ENCODE measurements around the gene STYK1.
A peak's percentile ranks its signal among the peaks of the same experiment; 100 is the strongest.

The STYK1 gene

GRCh38 chr12:10673659-10674384 lies at the start of gene STYK1:
TSS of gene STYK1 (minus strand) at chr12:10674052. CDS start at chr12:10634618, 39,434 bp downstream.
- peak; percentile 48 to 62 for DNase-seq (ENCODE audit: low read depth in 2 of 2)

DNA sequence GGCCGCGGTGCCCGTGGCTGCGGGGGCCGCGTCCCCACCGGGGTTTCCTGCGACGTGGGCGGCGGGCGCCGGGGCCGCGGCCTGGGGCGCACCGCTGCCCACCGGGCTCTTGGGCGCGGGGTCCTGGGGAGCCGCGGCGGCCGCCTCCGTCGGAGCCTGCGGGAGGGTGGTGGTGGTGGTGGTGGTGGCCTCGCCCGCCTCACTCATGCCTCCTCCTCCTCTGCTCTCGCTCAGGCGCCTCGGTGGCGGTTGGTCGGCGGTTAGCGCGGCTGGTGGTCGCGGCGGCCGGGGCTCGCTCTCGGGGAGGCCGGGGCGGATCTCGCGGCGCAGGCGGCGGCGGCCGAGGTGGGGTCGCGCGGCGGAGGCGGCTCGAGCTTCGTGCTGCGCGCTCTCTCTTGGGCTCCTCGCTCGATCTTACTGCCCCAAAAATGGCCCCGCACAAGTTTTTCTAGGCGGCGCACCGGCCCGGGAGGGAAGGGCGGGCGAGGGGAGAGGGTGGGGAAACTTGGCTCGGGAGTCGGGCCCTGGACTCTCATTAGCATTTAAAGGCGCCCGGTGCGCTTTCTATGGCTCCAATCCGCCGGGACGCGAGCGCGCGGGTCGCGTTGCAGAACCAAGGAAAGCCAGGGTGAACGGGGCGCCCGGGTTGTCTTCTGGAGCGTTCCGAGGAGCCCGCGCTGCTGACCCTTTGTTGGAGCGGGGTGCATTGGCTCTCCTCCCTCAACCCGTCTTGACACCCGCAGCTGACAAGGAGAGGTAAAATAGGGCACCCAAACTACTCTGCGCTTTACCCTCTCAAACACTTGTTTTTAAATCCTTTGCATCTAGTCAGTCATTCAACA lies 49.3 kb upstream of the STYK1 start, which contains the start of gene YBX3:
Gene YBX3 (minus strand): TSS at position 419 of the 842 bp plus-strand sequence. CDS start 212 bp downstream, at position 207.
- peak; percentile 32 to 45 for DNase-seq (ENCODE audit: low read depth in 2 of 2)

- peak; percentile 43 to 60 for DNase-seq (ENCODE audit: low read depth in 2 of 2)
Observed at GRCh38 chr12:10722502-10722904, 48.7 kb upstream of the STYK1 start.

DNA sequence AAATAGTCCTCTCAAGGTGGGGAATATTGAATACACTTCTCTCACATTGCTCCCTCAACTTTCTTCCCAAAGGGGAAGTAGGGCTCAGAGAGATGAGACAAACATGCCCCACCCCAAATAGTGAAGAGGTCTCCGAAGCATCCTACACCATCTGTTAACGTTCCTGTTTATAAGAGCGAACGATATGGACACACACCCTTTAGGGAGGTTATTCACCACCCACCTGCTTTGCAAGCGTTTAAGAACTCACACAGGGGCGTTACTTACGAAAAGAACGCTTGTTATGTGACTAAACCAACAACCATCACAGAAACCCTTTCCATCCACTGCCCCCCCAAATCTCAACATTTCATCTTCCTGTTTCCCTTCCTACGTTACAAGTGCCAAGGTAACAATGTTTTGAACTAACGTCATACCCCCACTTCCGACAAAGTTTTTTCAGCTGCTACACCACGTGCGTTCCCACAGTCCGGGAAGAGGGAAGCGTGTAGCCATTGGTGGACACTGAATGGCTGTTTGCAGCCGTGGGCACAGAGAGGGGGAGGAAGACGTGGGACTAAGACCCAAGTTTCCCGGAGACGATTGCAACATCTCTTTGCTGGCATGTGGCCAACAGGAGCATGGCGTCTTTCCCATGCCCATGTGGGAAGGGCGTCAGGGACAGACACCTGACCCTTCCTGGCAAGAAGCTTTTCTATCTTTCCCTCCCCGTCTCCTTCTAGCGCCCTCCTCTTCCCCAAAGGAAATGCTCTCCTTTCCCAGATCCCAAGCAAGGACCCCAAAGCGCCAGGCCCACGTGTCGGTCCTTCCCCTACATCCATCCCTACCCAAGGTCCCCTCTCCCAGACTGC lies 48.0 kb upstream of the STYK1 start:
- DNase-seq (ENCODE audit: low read depth in 2 of 2): peak; percentile 28 to 61

GRCh38 chr12:10720974-10721650 lies 47.3 kb upstream of the STYK1 start:
- no peak for DNase-seq (ENCODE audit: low read depth in 2 of 2)

- DNase-seq (ENCODE audit: low read depth in 2 of 2): no peak
Observed at GRCh38 chr12:10719482-10719881, 45.6 kb upstream of the STYK1 start.

- DNase-seq (ENCODE audit: low read depth in 2 of 2): no peak
Observed at GRCh38 chr12:10718279-10718821, 44.5 kb upstream of the STYK1 start.

- no peak for DNase-seq (ENCODE audit: low read depth in 2 of 2)
Observed at GRCh38 chr12:10717410-10717809, 43.6 kb upstream of the STYK1 start.

GRCh38 chr12:10716704-10717315 lies 43.0 kb upstream of the STYK1 start:
- DNase-seq (ENCODE audit: low read depth in 2 of 2): no peak

DNA sequence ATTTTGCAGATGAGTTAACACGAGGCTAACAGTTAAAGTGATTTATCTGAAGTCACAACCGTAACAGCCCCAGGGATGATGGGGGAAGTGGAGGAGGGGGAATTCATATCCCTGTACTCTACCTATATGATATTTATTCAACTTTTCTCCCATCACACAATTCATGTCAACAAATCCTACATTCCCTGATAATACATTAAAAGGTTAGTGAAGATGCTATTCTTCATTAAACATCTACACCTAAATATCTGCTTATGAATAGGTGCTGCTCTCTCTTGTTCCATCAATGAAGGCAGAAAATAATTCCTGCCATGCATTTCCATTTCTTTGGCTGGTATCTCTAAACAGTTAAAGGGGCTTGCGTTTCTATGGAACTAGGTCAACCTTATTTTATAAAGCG lies 42.4 kb upstream of the STYK1 start:
- no peak for DNase-seq (ENCODE audit: low read depth in 2 of 2)

GRCh38 chr12:10715491-10715890 lies 41.6 kb upstream of the STYK1 start:
- no peak for DNase-seq (ENCODE audit: low read depth in 2 of 2)

DNA sequence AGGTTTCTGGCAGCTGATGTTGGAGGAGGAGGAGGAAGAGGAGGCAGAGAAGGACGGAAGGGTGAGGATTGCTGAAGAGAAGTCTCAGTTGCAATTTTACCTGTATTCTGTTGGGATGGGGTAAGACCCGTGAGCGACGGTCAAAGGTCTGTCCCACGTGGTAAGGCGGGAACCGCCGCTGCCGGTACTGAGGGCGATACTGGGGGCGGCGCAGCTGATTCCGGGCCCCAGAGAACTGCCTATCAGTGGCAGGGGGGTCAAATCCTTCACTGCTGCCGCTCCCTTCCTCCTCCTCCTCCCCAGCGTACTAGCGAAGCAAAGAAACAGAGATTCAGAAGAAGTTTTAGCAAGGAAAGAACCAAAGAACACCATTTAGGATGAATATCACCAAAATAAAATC lies 36.0 kb upstream of the STYK1 start:
- DNase-seq (ENCODE audit: low read depth in 2 of 2): no peak

- DNase-seq (ENCODE audit: low read depth in 2 of 2): no peak
Observed at GRCh38 chr12:10708862-10709261, 35.0 kb upstream of the STYK1 start.

- no peak for DNase-seq (ENCODE audit: low read depth in 2 of 2)
Observed at GRCh38 chr12:10705655-10706054, 31.8 kb upstream of the STYK1 start.

GRCh38 chr12:10701843-10702242 lies 28.0 kb upstream of the STYK1 start:
- DNase-seq (ENCODE audit: low read depth in 2 of 2): no peak

- peak in 1 of 2 donors; percentile 4 for DNase-seq (ENCODE audit: low read depth in 2 of 2)
Observed at GRCh38 chr12:10701131-10701681, 27.4 kb upstream of the STYK1 start.

DNA sequence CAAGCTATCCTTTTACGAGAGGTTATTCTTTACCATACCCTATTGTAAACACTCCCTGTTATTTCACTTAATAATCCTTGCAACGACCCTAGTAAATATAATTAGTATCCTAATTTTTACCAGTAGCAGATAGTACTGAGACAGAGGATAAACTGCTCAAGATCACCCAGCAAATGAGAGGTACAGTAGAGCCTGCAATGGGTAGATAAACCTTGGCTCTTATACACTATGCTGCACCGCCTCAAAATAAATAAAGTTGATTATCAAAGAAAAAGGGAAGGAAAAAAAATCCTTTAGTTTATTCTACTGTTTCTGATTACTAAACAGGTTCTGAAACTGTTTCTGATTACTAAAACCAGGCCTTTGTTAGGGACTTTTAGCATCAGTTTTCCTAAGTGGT lies 26.7 kb upstream of the STYK1 start:
- DNase-seq (ENCODE audit: low read depth in 2 of 2): no peak

DNA sequence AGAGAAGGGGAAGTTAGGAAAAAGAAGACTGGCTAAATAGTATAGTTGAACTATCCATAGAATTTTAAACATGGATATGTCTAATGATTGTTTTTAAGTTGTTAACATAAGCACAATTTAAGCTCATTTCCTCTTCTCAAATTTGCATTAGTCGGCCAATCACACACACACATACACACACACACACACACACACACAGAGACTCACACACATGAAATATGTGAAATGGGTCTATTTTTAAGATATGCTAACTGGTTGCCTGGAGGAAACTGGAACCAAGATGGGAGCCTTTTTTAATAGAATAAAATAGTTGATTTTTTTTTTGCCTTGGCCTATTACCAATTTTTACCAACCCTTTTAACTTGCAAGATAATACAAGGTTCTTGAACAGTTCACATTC lies 24.0 kb upstream of the STYK1 start:
- DNase-seq (ENCODE audit: low read depth in 2 of 2): no peak

- no peak for DNase-seq (ENCODE audit: low read depth in 2 of 2)
Observed at GRCh38 chr12:10697156-10697555, 23.3 kb upstream of the STYK1 start.

DNA sequence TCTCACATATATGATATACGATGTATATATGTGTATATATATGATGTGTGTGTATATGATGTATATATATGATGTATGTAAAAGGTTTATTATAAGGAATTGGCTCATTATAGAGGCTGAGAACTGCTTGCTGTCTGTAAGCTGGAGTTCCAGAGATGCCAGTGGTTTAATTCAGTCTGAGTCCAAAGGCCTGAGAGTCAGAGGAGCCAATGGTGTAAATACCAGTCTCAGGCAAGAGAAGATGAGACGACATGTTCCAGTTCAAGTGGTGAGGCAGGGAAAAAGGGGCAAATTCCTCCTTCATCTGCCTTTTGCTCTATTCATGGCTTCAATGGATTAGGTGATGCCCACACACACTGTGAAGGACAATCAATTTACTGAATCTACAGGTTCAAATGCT lies 17.1 kb upstream of the STYK1 start:
- DNase-seq (ENCODE audit: low read depth in 2 of 2): no peak

Measured in stimulated activated CD8-positive, alpha-beta memory T cell treated with anti-CD3 and anti-CD28 coated beads, Interleukin-15, amount 100 ng/mL, for 48 hours (primary cell).